Keratinocyte (primary cell): Measurements from ENCODE around the gene PCDH9.

Experiments
- EZH2 ChIP-seq: IDR thresholded peaks from one replicate; pipeline ENCODE4 v1.6.1; 2012; ENCODE audit warnings: inconsistent platforms, mild to moderate bottlenecking, low read length, moderate library complexity
- TF ChIP-seq, protein P1 (sequence below), 3 experiments: IDR thresholded peaks in 1 of 3; conservative IDR thresholded peaks in 1 of 3; optimal IDR thresholded peaks in 1 of 3; 2 replicates in 2 of 3; 3 replicates in 1 of 3; pipeline versions ENCODE3 to v1.5.1; 2011; ENCODE audit warnings: low read length in 3 of 3, mild to moderate bottlenecking in 3 of 3, moderate library complexity in 2 of 3, control low read depth in 1 of 3, inconsistent platforms in 1 of 3; ENCODE audit not compliant: insufficient read depth in 2 of 3; ENCODE audit errors: extremely low read depth in 1 of 3

DNA sequence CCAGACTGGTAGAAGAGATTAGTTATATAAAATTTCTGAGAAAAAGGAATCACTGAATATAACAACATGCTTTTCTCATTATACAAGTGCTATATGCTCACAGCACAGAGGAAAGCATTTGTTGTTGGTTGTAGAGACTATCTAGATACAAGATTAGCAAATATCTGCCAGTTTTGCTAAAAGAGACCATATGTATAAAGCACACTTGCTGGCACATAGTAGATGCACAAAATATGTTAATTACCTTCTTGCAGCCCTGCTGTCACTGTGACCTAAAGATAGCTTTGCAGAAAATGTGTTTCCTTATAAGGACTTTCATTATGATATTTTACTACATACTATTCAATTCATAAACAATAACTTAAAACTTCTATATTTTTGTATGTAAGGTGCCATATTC lies 755.1 kb downstream of the PCDH9 start:
- TF ChIP-seq, protein P1, sequence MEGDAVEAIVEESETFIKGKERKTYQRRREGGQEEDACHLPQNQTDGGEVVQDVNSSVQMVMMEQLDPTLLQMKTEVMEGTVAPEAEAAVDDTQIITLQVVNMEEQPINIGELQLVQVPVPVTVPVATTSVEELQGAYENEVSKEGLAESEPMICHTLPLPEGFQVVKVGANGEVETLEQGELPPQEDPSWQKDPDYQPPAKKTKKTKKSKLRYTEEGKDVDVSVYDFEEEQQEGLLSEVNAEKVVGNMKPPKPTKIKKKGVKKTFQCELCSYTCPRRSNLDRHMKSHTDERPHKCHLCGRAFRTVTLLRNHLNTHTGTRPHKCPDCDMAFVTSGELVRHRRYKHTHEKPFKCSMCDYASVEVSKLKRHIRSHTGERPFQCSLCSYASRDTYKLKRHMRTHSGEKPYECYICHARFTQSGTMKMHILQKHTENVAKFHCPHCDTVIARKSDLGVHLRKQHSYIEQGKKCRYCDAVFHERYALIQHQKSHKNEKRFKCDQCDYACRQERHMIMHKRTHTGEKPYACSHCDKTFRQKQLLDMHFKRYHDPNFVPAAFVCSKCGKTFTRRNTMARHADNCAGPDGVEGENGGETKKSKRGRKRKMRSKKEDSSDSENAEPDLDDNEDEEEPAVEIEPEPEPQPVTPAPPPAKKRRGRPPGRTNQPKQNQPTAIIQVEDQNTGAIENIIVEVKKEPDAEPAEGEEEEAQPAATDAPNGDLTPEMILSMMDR (optimal IDR thresholded peaks at IDR 0.05 in 1 of 3, IDR thresholded peaks at IDR 0.05 in 1 of 3, conservative IDR thresholded peaks at IDR 0.05 in 1 of 3; ENCODE audit: extremely low read depth in 1 of 3, insufficient read depth in 2 of 3, low read length in 3 of 3), result no peak
- no peak for TF ChIP-seq EZH2
